Activated T-cell treated with anti-CD3 and anti-CD28 coated beads, Interleukin-2, amount 50 U/mL, for 24 hours (primary cell): ENCODE results near the gene FRMD8.
"Not testable (repeated sequence)": the region's sequence is repeated elsewhere in the genome, so short reads cannot be mapped to it uniquely, and the experiment has no call there.

ENCODE experiments used
- DNase-seq: peaks from one replicate; pipeline ENCODE4 v3.0.0-alpha.2; 2020
- H3K27ac Mint-ChIP-seq: 2 replicates; pipeline ENCODE4 v1.8.0; 2020; ENCODE audit warnings: mild to moderate bottlenecking, mixed read lengths
- H3K27me3 Mint-ChIP-seq: 2 replicates; pipeline ENCODE4 v1.8.0; 2020; ENCODE audit warnings: mixed read lengths
- H3K36me3 Mint-ChIP-seq: 2 replicates; pipeline ENCODE4 v1.8.0; 2020; ENCODE audit warnings: low read depth, mixed read lengths
- H3K4me1 Mint-ChIP-seq: 2 replicates; pipeline ENCODE4 v1.8.0; 2020; ENCODE audit warnings: low read depth, mixed read lengths
- H3K4me3 Mint-ChIP-seq: 2 replicates; pipeline ENCODE4 v1.8.0; 2020; ENCODE audit warnings: mild to moderate bottlenecking, moderate library complexity, mixed read lengths
- H3K9me3 Mint-ChIP-seq: 2 replicates; pipeline ENCODE4 v1.8.0; 2020; ENCODE audit warnings: mixed read lengths

FRMD8 gene

DNA sequence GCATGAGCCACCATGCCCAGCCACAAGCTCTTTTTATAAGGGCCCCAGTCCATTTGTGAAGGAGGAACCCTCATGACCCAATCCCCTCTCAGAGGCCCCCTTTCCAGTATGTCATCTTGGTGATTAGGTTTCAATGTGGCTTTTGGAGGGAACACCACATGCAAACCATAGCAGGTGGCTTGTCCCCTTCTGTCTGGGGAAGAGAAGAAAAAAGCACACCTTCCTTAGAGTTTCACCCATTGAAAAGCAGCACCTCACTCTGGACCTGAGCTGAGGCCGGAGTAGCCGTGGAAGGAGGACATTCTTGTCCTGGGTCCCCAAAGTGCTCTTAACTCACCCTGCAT, 61.6 kb downstream of the FRMD8 start:
- Mint-ChIP-seq H3K27ac (peak overlapping the region; percentile 71), H3K27me3 (no peaks in the 10 kb centered on the region), H3K4me3 (no peak overlapping the region), H3K36me3 (peaks cover 24% of the 10 kb centered on the region), H3K9me3 (no peaks in the 10 kb centered on the region), H3K4me1 (peaks cover 23% of the 10 kb centered on the region)
- DNase-seq = no peak

- peaks cover 18% of the 10 kb centered on the region for H3K36me3 Mint-ChIP-seq
- H3K9me3 Mint-ChIP-seq = no peaks in the 10 kb centered on the region
- peak; percentile 32 for DNase-seq
- no peak overlapping the region for H3K4me3 Mint-ChIP-seq
- no peaks in the 10 kb centered on the region for H3K27me3 Mint-ChIP-seq
- peaks cover 23% of the 10 kb centered on the region for H3K4me1 Mint-ChIP-seq
- H3K27ac Mint-ChIP-seq = peak overlapping the region; percentile 71
Observed at GRCh38 chr11:65448418-65449105, 62.1 kb downstream of the FRMD8 start.

DNA sequence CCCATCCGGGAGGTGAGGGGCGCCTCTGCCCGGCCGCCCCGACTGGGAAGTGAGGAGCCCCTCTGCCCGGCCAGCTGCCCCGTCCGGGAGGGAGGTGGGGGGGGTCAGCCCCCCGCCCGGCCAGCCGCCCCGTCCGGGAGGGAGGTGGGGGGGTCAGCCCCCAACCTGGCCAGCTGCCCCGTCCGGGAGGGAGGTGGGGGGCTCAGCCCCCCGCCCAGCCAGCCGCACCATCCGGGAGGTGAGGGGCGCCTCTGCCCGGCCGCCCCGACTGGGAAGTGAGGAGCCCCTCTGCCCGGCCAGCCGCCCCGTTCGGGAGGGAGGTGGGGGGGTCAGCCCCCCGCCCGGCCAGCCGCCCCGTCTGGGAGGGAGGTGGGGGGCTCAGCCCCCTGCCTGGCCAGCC, 64.9 kb downstream of the FRMD8 start:
- not testable (repeated sequence) for H3K27me3 Mint-ChIP-seq, H3K27ac Mint-ChIP-seq, H3K36me3 Mint-ChIP-seq, H3K9me3 Mint-ChIP-seq, DNase-seq, H3K4me3 Mint-ChIP-seq
- peaks cover 40% of the 10 kb centered on the region for H3K4me1 Mint-ChIP-seq

DNA sequence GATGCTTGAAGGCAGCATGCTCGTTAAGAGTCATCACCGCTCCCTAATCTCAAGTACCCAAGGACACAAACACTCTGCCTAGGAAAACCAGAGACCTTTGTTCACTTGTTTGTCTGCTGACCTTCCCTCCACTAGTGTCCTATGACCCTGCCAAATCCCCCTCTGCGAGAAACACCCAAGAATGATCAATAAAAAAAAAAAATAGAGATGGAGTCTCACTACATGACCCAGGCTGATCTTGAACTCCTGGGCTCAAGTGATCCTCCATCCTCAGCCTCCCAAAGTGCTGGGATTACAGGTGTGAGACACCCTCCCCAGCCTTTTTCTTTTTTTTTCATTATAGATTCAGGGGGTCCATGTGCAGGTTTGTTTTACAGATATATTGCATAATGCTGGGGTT, 65.8 kb downstream of the FRMD8 start:
- peaks cover 43% of the 10 kb centered on the region for H3K4me1 Mint-ChIP-seq
- H3K27me3 Mint-ChIP-seq, H3K9me3 Mint-ChIP-seq, DNase-seq, H3K27ac Mint-ChIP-seq, H3K36me3 Mint-ChIP-seq, H3K4me3 Mint-ChIP-seq: not testable (repeated sequence)

GRCh38 chr11:65452806-65453490, 66.5 kb downstream of the FRMD8 start:
- Mint-ChIP-seq H3K4me3 (peak overlapping the region; percentile 58), H3K36me3 (peaks cover 4% of the 10 kb centered on the region), H3K9me3 (no peaks in the 10 kb centered on the region), H3K27ac (peak overlapping the region; percentile 80), H3K27me3 (no peaks in the 10 kb centered on the region), H3K4me1 (peaks cover 45% of the 10 kb centered on the region)
- DNase-seq = peak; percentile 42

DNA sequence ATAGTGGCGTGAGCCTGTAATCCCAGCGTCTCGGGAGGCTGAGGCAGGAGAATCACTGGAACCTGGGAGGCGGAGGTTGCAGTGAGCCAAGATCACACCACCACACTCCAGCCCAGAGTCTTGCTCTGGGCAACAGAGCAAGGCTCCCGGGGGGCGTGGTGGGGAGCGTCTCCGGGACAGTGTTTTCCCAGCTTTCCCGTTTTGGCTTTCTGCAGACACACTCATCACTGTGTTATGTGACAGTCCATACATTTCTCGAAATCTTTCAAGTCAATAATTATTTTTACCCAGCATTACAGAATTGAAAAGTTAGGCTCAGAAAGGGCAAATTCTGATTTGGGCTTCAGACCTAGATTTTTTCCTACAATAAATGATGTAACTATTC, 67.9 kb downstream of the FRMD8 start:
- H3K36me3 Mint-ChIP-seq = peaks cover 4% of the 10 kb centered on the region
- H3K4me3 Mint-ChIP-seq = peak overlapping the region; percentile 89
- peak; percentile 20 for DNase-seq
- no peaks in the 10 kb centered on the region for H3K9me3 Mint-ChIP-seq
- peak overlapping the region; percentile 93 for H3K27ac Mint-ChIP-seq
- H3K4me1 Mint-ChIP-seq = peaks cover 39% of the 10 kb centered on the region
- no peaks in the 10 kb centered on the region for H3K27me3 Mint-ChIP-seq

DNA sequence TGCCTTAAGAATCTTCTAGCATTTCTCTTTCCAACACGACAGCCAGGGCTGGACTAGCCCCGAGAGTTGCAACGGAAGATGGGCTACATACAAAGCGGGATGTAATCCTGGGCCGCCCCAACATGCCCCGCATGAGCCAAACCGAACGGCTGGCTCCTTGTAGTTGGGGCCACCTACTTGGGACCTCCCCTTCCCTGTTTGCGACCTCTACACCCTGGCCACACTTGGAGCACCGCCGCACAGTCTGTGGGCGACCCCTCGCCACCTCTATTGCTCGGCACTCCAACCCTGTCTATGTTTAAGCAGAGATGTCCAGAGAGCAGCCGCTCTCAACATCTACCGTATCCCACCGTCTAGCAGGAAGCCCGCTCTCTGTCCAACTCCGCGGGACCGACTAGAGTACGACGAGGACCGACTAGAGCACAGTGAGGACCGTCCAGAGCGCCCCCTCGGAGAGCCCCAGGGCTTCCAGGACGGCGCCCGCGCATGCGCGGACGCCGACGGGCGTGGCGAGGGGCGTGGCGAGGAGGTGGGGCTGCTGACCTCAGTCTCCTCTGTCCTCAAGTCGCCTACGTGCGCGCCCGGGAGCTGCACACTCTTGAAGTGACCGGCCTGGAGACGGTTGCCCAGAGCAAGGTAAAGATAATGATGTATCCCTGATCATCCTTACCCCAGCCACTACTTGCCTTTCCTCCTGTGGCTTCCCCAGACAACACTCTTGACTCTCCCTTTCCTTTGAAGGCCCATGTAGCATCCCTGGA, 68.4 kb downstream of the FRMD8 start:
- peak; percentile 92 for DNase-seq
- Mint-ChIP-seq H3K9me3 (no peaks in the 10 kb centered on the region), H3K4me3 (peak overlapping the region; percentile 89), H3K4me1 (peaks cover 44% of the 10 kb centered on the region), H3K27me3 (no peaks in the 10 kb centered on the region), H3K27ac (peak overlapping the region; percentile 93), H3K36me3 (peaks cover 4% of the 10 kb centered on the region)

DNA sequence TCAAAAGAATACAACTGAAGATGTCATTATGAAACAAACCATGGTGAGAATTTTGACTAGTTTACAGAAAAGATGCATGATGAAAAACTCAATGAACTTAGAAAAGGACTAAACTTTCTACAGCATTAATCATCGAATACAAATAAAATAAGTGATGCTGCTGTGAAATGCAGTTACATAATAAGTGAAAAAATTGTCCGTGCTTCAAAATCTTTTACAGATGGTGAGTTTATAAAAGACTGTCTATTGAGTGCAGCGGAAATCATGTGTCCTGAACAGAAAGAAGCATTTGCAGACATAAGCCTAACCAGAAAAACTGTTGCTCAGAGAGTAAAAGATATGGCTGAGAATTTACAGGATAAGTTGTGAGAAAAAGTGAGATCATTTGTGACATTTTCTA, 70.0 kb downstream of the FRMD8 start:
- Mint-ChIP-seq H3K4me3 (peak overlapping the region; percentile 89), H3K4me1 (peaks cover 44% of the 10 kb centered on the region), H3K9me3 (no peaks in the 10 kb centered on the region), H3K27ac (no peak overlapping the region), H3K27me3 (no peaks in the 10 kb centered on the region), H3K36me3 (peaks cover 4% of the 10 kb centered on the region)
- no peak for DNase-seq

GRCh38 chr11:65459552-65459951, 73.1 kb downstream of the FRMD8 start:
- DNase-seq = no peak
- Mint-ChIP-seq H3K27me3 (no peaks in the 10 kb centered on the region), H3K4me1 (peaks cover 26% of the 10 kb centered on the region), H3K27ac (no peak overlapping the region), H3K36me3 (peaks cover 4% of the 10 kb centered on the region), H3K4me3 (no peak overlapping the region), H3K9me3 (no peaks in the 10 kb centered on the region)
